Measurements from ENCODE around the gene ZC2HC1B. TPM values are rescaled to one million over a fixed set of nuclear protein-coding genes. Genes with fewer than 3 reads are reported as not detected.

ZC2HC1B gene
- total and polyA plus RNA-seq, 10 of the 15 experiments (the other 5 are each of a cell fraction or from before 2014, with no cell fraction given), result 0.09 to 0.36 (median 0.31) TPM; not detected in 5

DNA sequence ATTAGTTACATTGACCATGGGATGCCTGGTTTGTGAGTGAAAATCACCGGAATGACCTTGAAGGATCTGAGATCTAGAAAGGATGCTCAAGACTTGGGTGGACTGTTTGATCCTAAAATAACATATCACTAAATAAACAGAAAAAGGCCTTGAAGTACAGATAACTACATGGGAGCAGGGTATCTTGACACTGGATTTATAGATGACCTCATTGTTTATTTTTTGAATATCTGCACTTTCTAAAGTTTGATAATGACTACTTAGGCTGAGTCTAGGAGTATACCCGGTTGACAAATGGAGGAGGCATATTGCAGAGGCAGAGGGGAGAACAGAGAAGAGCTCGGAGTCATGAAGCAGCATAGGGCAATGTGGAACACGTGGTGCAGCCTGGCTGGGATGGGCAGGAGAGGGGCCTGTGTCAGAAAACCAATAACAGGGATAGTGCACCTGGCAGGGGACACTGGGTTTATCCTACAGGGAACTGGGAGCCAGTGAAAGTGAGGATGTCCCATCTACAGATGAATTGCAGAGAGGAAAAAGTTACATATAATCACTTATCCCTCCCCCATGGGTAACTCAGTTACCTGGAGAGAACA, 93.5 kb downstream of the ZC2HC1B start (continued):
- TF ChIP-seq TBL1XR1 (IDR thresholded peaks at IDR 0.05; ENCODE audit: low read depth, low read length), result no peak
- no peak for TF ChIP-seq BRCA1 (IDR thresholded peaks at IDR 0.05; ENCODE audit: low read depth, low read length)
- TF ChIP-seq ZBED1 (IDR thresholded peaks at IDR 0.05; ENCODE audit: borderline replicate concordance), result no peak
- no peak for TF ChIP-seq SRF (IDR thresholded peaks at IDR 0.05; ENCODE audit: low read depth in 2 of 2, low read length in 2 of 2)
- TF ChIP-seq HDAC2 (IDR thresholded peaks at IDR 0.05), result no peak
- TF ChIP-seq ATF7 (IDR thresholded peaks at IDR 0.05; ENCODE audit: low read depth), result no peak
- no peak for TF ChIP-seq TCF3 (IDR thresholded peaks at IDR 0.05; ENCODE audit: borderline replicate concordance, insufficient read depth, low read depth, low read length)
- TF ChIP-seq, protein P1, sequence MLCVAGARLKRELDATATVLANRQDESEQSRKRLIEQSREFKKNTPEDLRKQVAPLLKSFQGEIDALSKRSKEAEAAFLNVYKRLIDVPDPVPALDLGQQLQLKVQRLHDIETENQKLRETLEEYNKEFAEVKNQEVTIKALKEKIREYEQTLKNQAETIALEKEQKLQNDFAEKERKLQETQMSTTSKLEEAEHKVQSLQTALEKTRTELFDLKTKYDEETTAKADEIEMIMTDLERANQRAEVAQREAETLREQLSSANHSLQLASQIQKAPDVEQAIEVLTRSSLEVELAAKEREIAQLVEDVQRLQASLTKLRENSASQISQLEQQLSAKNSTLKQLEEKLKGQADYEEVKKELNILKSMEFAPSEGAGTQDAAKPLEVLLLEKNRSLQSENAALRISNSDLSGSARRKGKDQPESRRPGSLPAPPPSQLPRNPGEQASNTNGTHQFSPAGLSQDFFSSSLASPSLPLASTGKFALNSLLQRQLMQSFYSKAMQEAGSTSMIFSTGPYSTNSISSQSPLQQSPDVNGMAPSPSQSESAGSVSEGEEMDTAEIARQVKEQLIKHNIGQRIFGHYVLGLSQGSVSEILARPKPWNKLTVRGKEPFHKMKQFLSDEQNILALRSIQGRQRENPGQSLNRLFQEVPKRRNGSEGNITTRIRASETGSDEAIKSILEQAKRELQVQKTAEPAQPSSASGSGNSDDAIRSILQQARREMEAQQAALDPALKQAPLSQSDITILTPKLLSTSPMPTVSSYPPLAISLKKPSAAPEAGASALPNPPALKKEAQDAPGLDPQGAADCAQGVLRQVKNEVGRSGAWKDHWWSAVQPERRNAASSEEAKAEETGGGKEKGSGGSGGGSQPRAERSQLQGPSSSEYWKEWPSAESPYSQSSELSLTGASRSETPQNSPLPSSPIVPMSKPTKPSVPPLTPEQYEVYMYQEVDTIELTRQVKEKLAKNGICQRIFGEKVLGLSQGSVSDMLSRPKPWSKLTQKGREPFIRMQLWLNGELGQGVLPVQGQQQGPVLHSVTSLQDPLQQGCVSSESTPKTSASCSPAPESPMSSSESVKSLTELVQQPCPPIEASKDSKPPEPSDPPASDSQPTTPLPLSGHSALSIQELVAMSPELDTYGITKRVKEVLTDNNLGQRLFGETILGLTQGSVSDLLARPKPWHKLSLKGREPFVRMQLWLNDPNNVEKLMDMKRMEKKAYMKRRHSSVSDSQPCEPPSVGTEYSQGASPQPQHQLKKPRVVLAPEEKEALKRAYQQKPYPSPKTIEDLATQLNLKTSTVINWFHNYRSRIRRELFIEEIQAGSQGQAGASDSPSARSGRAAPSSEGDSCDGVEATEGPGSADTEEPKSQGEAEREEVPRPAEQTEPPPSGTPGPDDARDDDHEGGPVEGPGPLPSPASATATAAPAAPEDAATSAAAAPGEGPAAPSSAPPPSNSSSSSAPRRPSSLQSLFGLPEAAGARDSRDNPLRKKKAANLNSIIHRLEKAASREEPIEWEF (IDR thresholded peaks at IDR 0.05; ENCODE audit: insufficient replicate concordance, low read depth, low read length), result no peak
